A673 (cell line): ENCODE data around the gene RERE. TPM values are rescaled to one million over a fixed set of nuclear protein-coding genes. Genes with fewer than 3 reads are reported as not detected.

Experiments used
- BruUV-seq: library from RNA; stranded (reverse); fragments of 400-500 nt; replicated peaks from 2 replicates; lab custom pipeline; 2021; lab: Mats Ljungman, UMichigan
- CTCF ChIA-PET: fragments of 300-600 bp; sonication (Branson Sonifier 250); formaldehyde crosslinking; loops from one replicate; lab custom pipeline; 2022; ENCODE audit warnings: antibody characterized with exemption; lab: Charles Lee
- POLR2A ChIA-PET: fragments of 300-600 bp; sonication (Branson Sonifier 250); formaldehyde crosslinking; loops from one replicate; lab custom pipeline; 2022; ENCODE audit warnings: antibody characterized with exemption; ENCODE audit not compliant: low non-redundant PET; lab: Charles Lee
- DNase-seq: peaks from one replicate; pipeline ENCODE4 v3.0.0-alpha.2; 2015; ENCODE audit warnings: low spot score
- H3K27ac ChIP-seq: fragments of 200-600 bp; sonication (generic); 2 replicates; pipeline ENCODE4 v1.5.1; 2016; ENCODE audit warnings: mixed run types, low read depth, mild to moderate bottlenecking, mixed read lengths, antibody characterized with exemption, low read length; ENCODE audit not compliant: poor library complexity, severe bottlenecking
- H3K27me3 ChIP-seq: fragments of 200-600 bp; sonication (generic); replicated peaks from 2 replicates; pipeline ENCODE4 v1.6.1; 2017; ENCODE audit warnings: mixed run types, low read depth, mild to moderate bottlenecking, mixed read lengths, antibody characterized with exemption, low read length; ENCODE audit not compliant: insufficient read depth, poor library complexity
- H3K36me3 ChIP-seq: fragments of 200-600 bp; sonication (generic); 2 replicates; pipeline ENCODE4 v1.6.1; 2016; ENCODE audit warnings: mixed run types, mild to moderate bottlenecking, mixed read lengths, antibody characterized with exemption, low read length; ENCODE audit not compliant: insufficient read depth, poor library complexity, severe bottlenecking
- H3K4me1 ChIP-seq: fragments of 200-600 bp; sonication (generic); 2 replicates; pipeline ENCODE4 v1.6.1; 2017; ENCODE audit warnings: mixed run types, mild to moderate bottlenecking, mixed read lengths, antibody characterized with exemption, low read length; ENCODE audit not compliant: insufficient read depth, poor library complexity, severe bottlenecking
- H3K4me3 ChIP-seq: fragments of 200-600 bp; sonication (generic); 2 replicates; pipeline ENCODE4 v1.5.1; 2016; ENCODE audit warnings: low read depth, mixed run types, mild to moderate bottlenecking, mixed read lengths, low read length; ENCODE audit not compliant: poor library complexity, severe bottlenecking
- H3K9me3 ChIP-seq: fragments of 200-600 bp; sonication (generic); 2 replicates; pipeline ENCODE4 v1.6.1; 2016; ENCODE audit warnings: mixed run types, low read depth, mild to moderate bottlenecking, mixed read lengths, antibody characterized with exemption, low read length; ENCODE audit not compliant: poor library complexity, severe bottlenecking
- EZH2 ChIP-seq: fragments of 200-600 bp; sonication (generic); IDR thresholded peaks from 2 replicates; pipeline ENCODE4 v1.6.1; 2017; ENCODE audit warnings: borderline replicate concordance, low read depth, mild to moderate bottlenecking, mixed read lengths, antibody characterized with exemption, low read length; ENCODE audit not compliant: poor library complexity, severe bottlenecking
- intact Hi-C: fragments of 100-400 bp; cut with micrococcal nuclease; formaldehyde crosslinking; loops from one replicate; pipeline ENCODE4 v1.10.0; 2022; ENCODE audit not compliant: unreplicated experiment
- total RNA-seq: library from RNA; stranded (reverse); gene quantifications from 2 replicates; pipeline ENCODE4 v1.2.3, GENCODE V29; 2021
- TF ChIP-seq, protein P1 (sequence below): fragments of 300-800, 200-600 bp; sonication (generic); conservative IDR thresholded peaks from 2 replicates; pipeline ENCODE4 v1.5.1; 2017; ENCODE audit warnings: low read depth, mild to moderate bottlenecking, antibody characterized with exemption, low read length, moderate library complexity, mixed read lengths

Gene RERE
- total RNA-seq, 1 experiment from 2014 or later = 188 TPM

DNA sequence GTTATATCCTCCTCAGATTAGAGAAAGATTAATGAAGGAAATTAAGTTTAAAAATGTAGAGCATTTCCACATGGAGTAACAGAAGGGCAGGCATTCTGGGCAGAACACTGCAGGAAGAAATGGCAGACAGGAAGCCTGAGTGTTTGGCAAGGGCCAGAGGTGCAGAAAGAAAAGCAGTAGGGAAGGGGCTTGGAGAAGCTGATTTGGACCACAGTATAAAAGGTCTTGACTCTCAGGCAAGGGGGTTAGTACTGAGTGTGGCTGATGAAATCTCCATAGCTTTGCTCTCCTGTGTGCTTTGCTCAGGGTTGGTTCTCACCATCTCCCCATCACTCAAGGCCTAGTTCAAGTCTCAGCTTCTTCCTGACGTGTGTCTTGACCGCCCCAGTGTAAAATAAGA is 419.4 kb downstream of the RERE start:
- POLR2A ChIA-PET = interaction anchor here (0.5 kb wide), 2 partner anchors 71 to 201 kb away, joined by 3 to 5 read pairs; no protein-coding TSS in a partner anchor
- BruUV-seq = no TSS peak
- CTCF ChIA-PET = interaction anchor here (0.6 kb wide), 1 partner anchor 9 kb away, joined by 4 read pairs; no protein-coding TSS in a partner anchor
- no peaks in the 10 kb centered on the region for H3K9me3 ChIP-seq
- TF ChIP-seq, protein P1, sequence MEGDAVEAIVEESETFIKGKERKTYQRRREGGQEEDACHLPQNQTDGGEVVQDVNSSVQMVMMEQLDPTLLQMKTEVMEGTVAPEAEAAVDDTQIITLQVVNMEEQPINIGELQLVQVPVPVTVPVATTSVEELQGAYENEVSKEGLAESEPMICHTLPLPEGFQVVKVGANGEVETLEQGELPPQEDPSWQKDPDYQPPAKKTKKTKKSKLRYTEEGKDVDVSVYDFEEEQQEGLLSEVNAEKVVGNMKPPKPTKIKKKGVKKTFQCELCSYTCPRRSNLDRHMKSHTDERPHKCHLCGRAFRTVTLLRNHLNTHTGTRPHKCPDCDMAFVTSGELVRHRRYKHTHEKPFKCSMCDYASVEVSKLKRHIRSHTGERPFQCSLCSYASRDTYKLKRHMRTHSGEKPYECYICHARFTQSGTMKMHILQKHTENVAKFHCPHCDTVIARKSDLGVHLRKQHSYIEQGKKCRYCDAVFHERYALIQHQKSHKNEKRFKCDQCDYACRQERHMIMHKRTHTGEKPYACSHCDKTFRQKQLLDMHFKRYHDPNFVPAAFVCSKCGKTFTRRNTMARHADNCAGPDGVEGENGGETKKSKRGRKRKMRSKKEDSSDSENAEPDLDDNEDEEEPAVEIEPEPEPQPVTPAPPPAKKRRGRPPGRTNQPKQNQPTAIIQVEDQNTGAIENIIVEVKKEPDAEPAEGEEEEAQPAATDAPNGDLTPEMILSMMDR = no peak
- TF ChIP-seq EZH2 = no peak
- H3K4me3 ChIP-seq = no peak overlapping the region
- no peaks in the 10 kb centered on the region for H3K27me3 ChIP-seq
- intact Hi-C loops = no loop called here
- H3K27ac ChIP-seq = peak overlapping the region; percentile 80
- peaks cover 4% of the 10 kb centered on the region for H3K36me3 ChIP-seq
- no peak for DNase-seq
- peaks cover 53% of the 10 kb centered on the region for H3K4me1 ChIP-seq

DNA sequence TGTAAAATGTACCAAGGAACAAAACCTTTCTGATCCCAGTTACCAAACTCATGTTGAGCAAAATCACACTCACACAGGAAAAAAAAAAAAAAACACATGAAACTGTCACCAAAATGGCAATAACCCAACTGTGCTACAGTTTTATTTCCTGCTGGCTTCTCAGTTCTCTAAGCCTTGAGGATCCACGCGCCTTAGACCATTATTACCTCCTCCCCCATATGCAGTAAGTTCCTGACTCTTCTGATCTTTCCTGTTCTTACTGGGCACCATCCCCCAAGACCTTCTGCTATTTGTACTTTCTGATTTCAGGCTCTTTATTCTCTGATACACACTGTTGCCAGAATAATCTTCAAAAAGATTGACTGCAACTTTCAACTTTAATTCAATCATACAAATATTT is 419.9 kb downstream of the RERE start:
- Histone ChIP-seq H3K36me3 (peaks cover 3% of the 10 kb centered on the region), H3K27me3 (no peaks in the 10 kb centered on the region), H3K27ac (peak overlapping the region; percentile 80), H3K4me3 (peak overlapping the region; percentile 18), H3K9me3 (no peaks in the 10 kb centered on the region), H3K4me1 (peaks cover 53% of the 10 kb centered on the region)
- no TSS peak for BruUV-seq
- no peak for TF ChIP-seq EZH2
- TF ChIP-seq, protein P1 = no peak
- POLR2A ChIA-PET = interaction anchor here (0.9 kb wide), 1 partner anchor 20 kb away, joined by 3 read pairs; no protein-coding TSS in a partner anchor
- DNase-seq = peak; percentile 66
- intact Hi-C loops = no loop called here
- CTCF ChIA-PET = interaction anchor here (0.6 to 1.0 kb wide), 2 partner anchors 10 to 11 kb away, joined by 4 to 6 read pairs; no protein-coding TSS in a partner anchor

DNA sequence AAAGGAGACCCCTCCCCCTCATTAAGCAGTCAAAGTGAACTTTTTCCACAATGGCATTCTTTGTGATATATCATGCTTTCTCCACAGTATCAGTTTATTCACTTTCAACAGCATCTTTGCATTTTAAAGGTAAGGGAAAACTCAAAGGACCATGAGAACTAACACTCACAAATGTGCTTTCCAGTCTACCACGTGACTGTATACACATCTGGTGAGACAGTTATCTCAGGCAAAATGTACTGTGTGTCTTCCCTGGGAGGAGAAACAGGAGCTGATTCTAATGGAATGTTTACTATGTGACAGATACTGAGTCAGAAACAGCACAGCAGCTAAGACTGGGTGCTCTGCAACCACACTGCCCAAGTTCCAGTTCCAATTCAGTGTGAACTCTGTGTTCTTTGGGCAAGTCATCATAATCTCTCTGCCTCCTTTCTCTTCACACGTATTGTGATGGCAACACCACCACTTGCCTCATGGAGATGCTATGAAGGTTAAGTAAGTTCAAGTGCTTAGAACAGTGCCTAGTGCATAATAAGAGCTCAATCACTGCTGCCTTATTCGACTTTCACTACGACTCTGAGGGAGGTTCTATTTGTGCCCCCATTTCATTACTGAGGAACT is 420.5 kb downstream of the RERE start:
- intact Hi-C loops = no loop called here
- ChIA-PET POLR2A (interaction anchor here (0.5 to 0.9 kb wide), 2 partner anchors 19 to 23 kb away, joined by 3 to 4 read pairs; no protein-coding TSS in a partner anchor), CTCF (interaction anchor here (1.0 kb wide), 2 partner anchors 11 to 12 kb away, joined by 6 read pairs; no protein-coding TSS in a partner anchor)
- Histone ChIP-seq H3K27me3 (no peaks in the 10 kb centered on the region), H3K4me1 (peaks cover 53% of the 10 kb centered on the region), H3K27ac (peak overlapping the region; percentile 80), H3K36me3 (no peaks in the 10 kb centered on the region), H3K4me3 (peak overlapping the region; percentile 18), H3K9me3 (no peaks in the 10 kb centered on the region)
- no TSS peak for BruUV-seq
- DNase-seq = peak; percentile 77
- TF ChIP-seq, protein P1 = no peak
- no peak for TF ChIP-seq EZH2
